Trophoblast cell (in vitro differentiated cells and primary cell): ENCODE measurements around the gene ZNF41.

ENCODE experiments used
- DNase-seq, 2 donors: peaks; one replicate each; pipeline ENCODE4 v3.0.0-alpha.2; 2016
- H2AFZ ChIP-seq: 2 replicates; pipeline ENCODE4 v1.6.1; 2013; ENCODE audit warnings: low read length, moderate library complexity, mild to moderate bottlenecking; ENCODE audit not compliant: insufficient read depth, poor library complexity
- H2AK5ac ChIP-seq: 2 replicates; pipeline ENCODE4 v1.6.1; 2013; ENCODE audit warnings: mild to moderate bottlenecking, low read length
- H2BK120ac ChIP-seq: 2 replicates; pipeline ENCODE4 v1.6.1; 2013; ENCODE audit warnings: low read length, mild to moderate bottlenecking, moderate library complexity; ENCODE audit not compliant: insufficient read depth, poor library complexity
- H2BK12ac ChIP-seq: 2 replicates; pipeline ENCODE4 v1.6.1; 2013; ENCODE audit warnings: mild to moderate bottlenecking, low read length, moderate library complexity
- H2BK5ac ChIP-seq: 2 replicates; pipeline ENCODE4 v1.6.1; 2013; ENCODE audit warnings: low read length, low read depth, moderate library complexity, mild to moderate bottlenecking; ENCODE audit not compliant: poor library complexity
- H3K14ac ChIP-seq: 2 replicates; pipeline ENCODE4 v1.6.1; 2013; ENCODE audit warnings: mild to moderate bottlenecking, low read length
- H3K18ac ChIP-seq: 2 replicates; pipeline ENCODE4 v1.6.1; 2013; ENCODE audit warnings: mild to moderate bottlenecking, low read length
- H3K23ac ChIP-seq: 2 replicates; pipeline ENCODE4 v1.6.1; 2013; ENCODE audit warnings: low read length
- H3K27ac ChIP-seq: 2 replicates; pipeline ENCODE4 v1.5.1; 2013; ENCODE audit warnings: low read depth, mild to moderate bottlenecking, inconsistent platforms, low read length, moderate library complexity
- H3K27me3 ChIP-seq: 2 replicates; pipeline ENCODE4 v1.6.1; 2013; ENCODE audit warnings: inconsistent platforms, mild to moderate bottlenecking, low read length, moderate library complexity; ENCODE audit not compliant: insufficient read depth
- H3K36me3 ChIP-seq, 2 experiments: 1 replicate in 1 of 2; 2 replicates in 1 of 2; pipeline ENCODE4 v1.6.1; 2013; ENCODE audit warnings: low read length in 2 of 2, mild to moderate bottlenecking in 2 of 2, moderate library complexity in 1 of 2; ENCODE audit not compliant: insufficient read depth in 2 of 2, control insufficient read depth in 1 of 2
- H3K4ac ChIP-seq: 2 replicates; pipeline ENCODE4 v1.6.1; 2013; ENCODE audit warnings: low read depth, mild to moderate bottlenecking, low read length, moderate library complexity
- H3K4me1 ChIP-seq, 2 experiments: 1 replicate in 1 of 2; 2 replicates in 1 of 2; pipeline ENCODE4 v1.6.1; 2013; ENCODE audit warnings: low read length in 2 of 2, mild to moderate bottlenecking in 2 of 2, moderate library complexity in 1 of 2; ENCODE audit not compliant: insufficient read depth in 2 of 2, control insufficient read depth in 1 of 2
- H3K4me2 ChIP-seq: 2 replicates; pipeline ENCODE4 v1.6.1; 2013; ENCODE audit warnings: inconsistent platforms, mild to moderate bottlenecking, low read length, moderate library complexity
- H3K4me3 ChIP-seq: 2 replicates; pipeline ENCODE4 v1.5.1; 2013; ENCODE audit warnings: mild to moderate bottlenecking, low read depth, low read length, inconsistent platforms
- H3K79me1 ChIP-seq: one replicate; pipeline ENCODE4 v1.6.1; 2013; ENCODE audit warnings: low read length
- H3K79me2 ChIP-seq: 2 replicates; pipeline ENCODE4 v1.6.1; 2013; ENCODE audit warnings: low read length, mild to moderate bottlenecking; ENCODE audit not compliant: control insufficient read depth, insufficient read depth, poor library complexity
- H3K9ac ChIP-seq: 2 replicates; pipeline ENCODE4 v1.6.1; 2013; ENCODE audit warnings: mild to moderate bottlenecking, low read length
- H3K9me3 ChIP-seq: 2 replicates; pipeline ENCODE4 v1.6.1; 2013; ENCODE audit warnings: low read depth, mild to moderate bottlenecking, control low read depth, inconsistent platforms, low read length; ENCODE audit not compliant: insufficient read depth
- H4K12ac ChIP-seq: 2 replicates; pipeline ENCODE4 v1.6.1; 2013; ENCODE audit warnings: low read depth, mild to moderate bottlenecking, low read length, moderate library complexity
- H4K8ac ChIP-seq: 2 replicates; pipeline ENCODE4 v1.6.1; 2013; ENCODE audit warnings: low read depth, mild to moderate bottlenecking, low read length, moderate library complexity
- H4K91ac ChIP-seq: one replicate; pipeline ENCODE4 v1.6.1; 2013; ENCODE audit warnings: low read depth, mild to moderate bottlenecking, low read length, moderate library complexity
- WGBS: extraction: QIAGEN DNeasy Blood & Tissue Kit; methylation state at CpG from one replicate; pipeline ENCODE4 v1.1.7; 2013; ENCODE audit warnings: missing lambda C conversion rate; ENCODE audit not compliant: insufficient read length, insufficient coverage; ENCODE audit errors: extremely low coverage; 5-methylcytosine and 5-hydroxymethylcytosine counted together

ZNF41 gene

DNA sequence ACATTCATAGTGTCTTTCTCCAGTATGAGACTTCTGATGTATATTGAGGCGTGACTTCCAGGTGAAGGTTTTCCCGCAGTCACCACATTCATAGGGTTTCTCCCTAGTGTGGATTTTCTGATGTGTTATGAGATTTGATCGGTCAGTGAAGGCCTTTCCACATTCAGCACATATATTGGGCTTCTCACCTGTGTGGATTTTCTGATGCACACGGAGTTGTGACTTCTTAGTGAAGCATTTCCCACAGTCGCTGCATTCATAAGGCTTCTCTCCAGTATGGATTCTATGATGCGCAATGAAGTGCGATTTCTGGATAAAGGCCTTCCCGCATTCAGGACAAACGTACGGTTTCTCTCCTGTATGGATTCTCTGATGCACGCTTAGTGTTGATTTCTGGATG, 35.4 kb downstream of the ZNF41 start:
- Histone ChIP-seq H3K9ac (no peak overlapping the region), H2BK12ac (no peak overlapping the region), H3K9me3 (no peaks in the 10 kb centered on the region), H3K18ac (no peak overlapping the region), H4K8ac (no peak overlapping the region), H2BK120ac (no peak overlapping the region), H2AK5ac (no peak overlapping the region), H3K4ac (no peak overlapping the region), H2AFZ (no peak overlapping the region), H3K36me3 (peaks cover 9 to 12% of the 10 kb centered on the region in 2 experiments), H4K91ac (no peak overlapping the region), H2BK5ac (no peak overlapping the region), H3K4me3 (no peak overlapping the region), H3K79me1 (no peaks in the 10 kb centered on the region), H3K23ac (no peak overlapping the region), H4K12ac (no peak overlapping the region), H3K27me3 (no peaks in the 10 kb centered on the region), H3K4me2 (no peak overlapping the region), H3K79me2 (no peaks in the 10 kb centered on the region), H3K4me1 (no peaks in the 10 kb centered on the region), H3K14ac (no peak overlapping the region), H3K27ac (no peak overlapping the region)
- WGBS = no CpG with 5 or more reads among the region's 11 CpGs
- DNase-seq = no peak

DNA sequence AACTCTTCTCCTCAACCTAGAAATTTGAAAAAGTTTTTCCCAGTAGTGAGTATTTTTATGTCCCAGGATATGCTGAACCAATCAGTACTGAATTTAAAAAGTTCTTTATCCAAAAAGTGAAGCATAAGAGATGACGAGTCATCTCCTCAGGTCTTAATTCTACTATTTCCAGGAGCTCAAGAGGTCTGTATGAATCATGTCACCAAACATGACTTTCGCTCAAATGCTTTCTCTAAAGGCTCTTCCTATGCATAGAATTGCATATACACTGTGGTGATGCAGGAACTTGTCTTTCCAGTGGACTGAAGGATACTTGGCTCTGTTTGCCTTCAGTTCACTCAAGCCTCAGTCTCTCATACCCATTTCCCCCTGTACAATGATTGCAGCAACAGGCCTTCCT, 36.1 kb downstream of the ZNF41 start:
- Histone ChIP-seq H3K4me3 (no peak overlapping the region), H3K4me1 (no peaks in the 10 kb centered on the region), H4K12ac (no peak overlapping the region), H3K9me3 (no peaks in the 10 kb centered on the region), H2AFZ (no peak overlapping the region), H3K27ac (no peak overlapping the region), H3K23ac (no peak overlapping the region), H3K36me3 (peaks cover 5 to 8% of the 10 kb centered on the region in 2 experiments), H3K4ac (no peak overlapping the region), H3K27me3 (no peaks in the 10 kb centered on the region), H3K4me2 (no peak overlapping the region), H3K79me1 (no peaks in the 10 kb centered on the region), H3K18ac (no peak overlapping the region), H2BK5ac (no peak overlapping the region), H3K9ac (no peak overlapping the region), H4K8ac (no peak overlapping the region), H3K14ac (no peak overlapping the region), H2BK120ac (no peak overlapping the region), H2BK12ac (no peak overlapping the region), H2AK5ac (no peak overlapping the region), H3K79me2 (no peaks in the 10 kb centered on the region), H4K91ac (no peak overlapping the region)
- DNase-seq = no peak
- WGBS = no CpG with 5 or more reads among the region's 2 CpGs

DNA sequence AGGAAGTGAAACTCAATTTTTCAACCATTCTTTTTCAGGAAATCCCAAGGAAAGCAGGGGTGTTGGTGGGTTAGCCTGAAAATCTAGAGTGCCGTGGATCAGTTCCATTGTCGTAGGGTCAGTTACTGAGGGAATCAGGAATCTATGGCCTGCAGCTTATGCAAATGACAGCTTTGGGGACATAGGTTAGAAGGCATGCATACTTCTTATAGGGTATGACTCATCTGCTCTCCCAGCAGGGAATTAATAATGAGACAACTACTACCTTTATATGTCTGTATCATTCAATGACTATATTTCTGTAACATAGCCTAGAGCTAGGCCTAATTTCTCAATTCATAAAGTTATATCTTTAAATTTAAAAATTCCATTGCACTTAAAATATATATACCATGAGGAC, 36.6 kb downstream of the ZNF41 start:
- H2BK120ac ChIP-seq = no peak overlapping the region
- H4K8ac ChIP-seq = no peak overlapping the region
- H4K91ac ChIP-seq = no peak overlapping the region
- no peak overlapping the region for H3K4ac ChIP-seq
- no peak overlapping the region for H3K4me2 ChIP-seq
- peaks cover 3 to 6% of the 10 kb centered on the region in 2 experiments for H3K36me3 ChIP-seq
- H3K4me3 ChIP-seq = no peak overlapping the region
- H4K12ac ChIP-seq = no peak overlapping the region
- no CpG with 5 or more reads among the region's 2 CpGs for WGBS
- H3K23ac ChIP-seq = no peak overlapping the region
- no peak overlapping the region for H2AK5ac ChIP-seq
- no peaks in the 10 kb centered on the region for H3K9me3 ChIP-seq
- no peaks in the 10 kb centered on the region for H3K79me1 ChIP-seq
- no peak overlapping the region for H2BK12ac ChIP-seq
- H3K18ac ChIP-seq = no peak overlapping the region
- H2BK5ac ChIP-seq = no peak overlapping the region
- H3K79me2 ChIP-seq = no peaks in the 10 kb centered on the region
- H3K9ac ChIP-seq = no peak overlapping the region
- H3K4me1 ChIP-seq = no peaks in the 10 kb centered on the region
- DNase-seq = peak in 1 of 2 donors; percentile 14
- no peak overlapping the region for H2AFZ ChIP-seq
- H3K14ac ChIP-seq = no peak overlapping the region
- no peak overlapping the region for H3K27ac ChIP-seq
- H3K27me3 ChIP-seq = no peaks in the 10 kb centered on the region

DNA sequence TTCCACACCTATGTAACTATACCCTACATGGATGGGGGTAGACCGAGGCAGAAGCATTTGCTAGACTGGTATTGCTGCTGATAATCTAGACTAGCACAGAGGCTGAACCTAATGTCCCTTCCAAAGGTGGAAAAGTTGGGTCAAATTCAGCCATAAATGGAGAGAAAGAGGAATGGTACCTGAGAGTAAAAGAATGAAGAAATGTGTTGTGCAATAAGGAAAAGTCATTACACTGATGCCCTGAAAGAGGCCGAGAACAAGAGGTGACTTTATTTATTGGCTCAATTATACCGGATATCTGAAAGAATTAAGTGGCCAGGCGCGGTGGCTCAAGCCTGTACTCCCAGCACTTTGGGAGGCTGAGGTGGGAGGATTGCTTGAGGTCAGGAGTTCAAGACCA, 52.1 kb downstream of the ZNF41 start:
- Histone ChIP-seq H3K4me3 (no peak overlapping the region), H3K79me2 (no peaks in the 10 kb centered on the region), H2BK5ac (no peak overlapping the region), H2BK12ac (no peak overlapping the region), H3K23ac (no peak overlapping the region), H3K9me3 (no peaks in the 10 kb centered on the region), H3K4ac (no peak overlapping the region), H3K27ac (no peak overlapping the region), H3K27me3 (no peaks in the 10 kb centered on the region), H2AK5ac (no peak overlapping the region), H4K12ac (no peak overlapping the region), H4K8ac (no peak overlapping the region), H3K36me3 (no peaks in the 10 kb centered on the region), H3K4me2 (no peak overlapping the region), H3K18ac (no peak overlapping the region), H3K14ac (no peak overlapping the region), H3K4me1 (no peaks in the 10 kb centered on the region), H3K9ac (no peak overlapping the region), H4K91ac (no peak overlapping the region), H2AFZ (no peak overlapping the region), H2BK120ac (no peak overlapping the region), H3K79me1 (no peaks in the 10 kb centered on the region)
- no peak for DNase-seq
- no CpG with 5 or more reads among the region's 5 CpGs for WGBS
